Stimulated activated CD4-positive, alpha-beta T cell treated with anti-CD3 and anti-CD28 coated beads, Interleukin-1b, Interleukin-23, amount 100 ng/mL, for 48 hours (primary cell): ENCODE data around the gene GRHPR.
"Not testable (repeated sequence)": the region's sequence is repeated elsewhere in the genome, so short reads cannot be mapped to it uniquely, and the experiment has no call there.

Experiments used
- DNase-seq: peaks from one replicate; pipeline ENCODE4 v3.0.0-alpha.2; 2020

Gene GRHPR

GRCh38 chr9:37451628-37452027 is 29.1 kb downstream of the GRHPR start:
- no peak for DNase-seq

GRCh38 chr9:37452611-37453010 is 30.1 kb downstream of the GRHPR start:
- no peak for DNase-seq

- no peak for DNase-seq
Observed at GRCh38 chr9:37453827-37454226, 31.3 kb downstream of the GRHPR start.

GRCh38 chr9:37454238-37454637 is 31.7 kb downstream of the GRHPR start:
- DNase-seq: no peak

GRCh38 chr9:37455884-37456647 is 33.6 kb downstream of the GRHPR start:
- no peak for DNase-seq

- DNase-seq: no peak
Observed at GRCh38 chr9:37456817-37457216, 34.3 kb downstream of the GRHPR start.

- DNase-seq: no peak
Observed at GRCh38 chr9:37464006-37464405, 41.5 kb downstream of the GRHPR start.

GRCh38 chr9:37464426-37465248 is 42.1 kb downstream of the GRHPR start:
- peak; percentile 69 for DNase-seq

GRCh38 chr9:37465249-37466036 is 42.9 kb downstream of the GRHPR start, which contains the start of gene ZBTB5:
Gene ZBTB5, minus strand, starts transcription at chr9:37465450. Its CDS starts 22,899 bp downstream, at chr9:37442551.
- peak; percentile 99 for DNase-seq

- DNase-seq: peak; percentile 43
Observed at GRCh38 chr9:37466037-37466709, 43.7 kb downstream of the GRHPR start.

- DNase-seq: not testable (repeated sequence)
Observed at GRCh38 chr9:37467530-37467929, 45.0 kb downstream of the GRHPR start.

GRCh38 chr9:37468620-37469019 is 46.1 kb downstream of the GRHPR start:
- no peak for DNase-seq

GRCh38 chr9:37471942-37472684 is 49.6 kb downstream of the GRHPR start:
- no peak for DNase-seq

- not testable (repeated sequence) for DNase-seq
Observed at GRCh38 chr9:37473982-37474381, 51.5 kb downstream of the GRHPR start.

GRCh38 chr9:37474438-37474837 is 51.9 kb downstream of the GRHPR start:
- no peak for DNase-seq

- DNase-seq: no peak
Observed at GRCh38 chr9:37476930-37477329, 54.4 kb downstream of the GRHPR start.

GRCh38 chr9:37477443-37477842 is 54.9 kb downstream of the GRHPR start:
- not testable (repeated sequence) for DNase-seq

- DNase-seq: not testable (repeated sequence)
Observed at GRCh38 chr9:37477987-37478619, 55.6 kb downstream of the GRHPR start.

GRCh38 chr9:37480759-37481158 is 58.3 kb downstream of the GRHPR start:
- no peak for DNase-seq

- DNase-seq: peak; percentile 96
Observed at GRCh38 chr9:37485389-37486255, 63.1 kb downstream of the GRHPR start, which contains the start of gene POLR1E. Gene POLR1E, plus strand, starts transcription at chr9:37485948. Its CDS starts 100 bp downstream, at chr9:37486048.
